ENCODE measurements around the gene F12. TPM values are rescaled to one million over a fixed set of nuclear protein-coding genes. Genes with fewer than 3 reads are reported as not detected.

Gene F12
- total RNA-seq, 1 donor from 2014 or later, result 1.4 TPM

DNA sequence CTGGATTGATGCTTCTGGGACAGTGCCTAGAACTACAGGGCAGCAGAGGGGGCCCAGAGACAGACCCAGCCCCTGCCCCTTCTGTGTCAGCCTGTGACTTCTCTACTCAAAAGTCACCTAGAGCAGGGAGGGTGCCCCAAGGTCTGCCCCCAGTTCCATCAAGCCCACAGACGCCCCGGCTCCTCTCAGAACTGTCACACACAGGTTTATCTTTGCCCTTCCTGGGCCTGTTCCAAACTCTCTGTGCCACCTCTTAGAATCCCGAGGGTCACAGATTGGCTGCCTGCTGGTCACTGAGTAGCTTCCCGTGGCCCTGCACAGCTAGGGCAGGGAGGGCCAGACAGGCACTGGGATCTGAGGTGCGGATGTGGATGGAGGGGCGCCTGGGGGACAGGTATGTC lies 49.9 kb downstream of the F12 start:
- peaks cover 20% of the 10 kb centered on the region for H3K4me1 Mint-ChIP-seq (ENCODE audit: unreplicated experiment)
- H3K36me3 Mint-ChIP-seq (ENCODE audit: low read depth, unreplicated experiment), result no peaks in the 10 kb centered on the region
- TF ChIP-seq, protein P1, sequence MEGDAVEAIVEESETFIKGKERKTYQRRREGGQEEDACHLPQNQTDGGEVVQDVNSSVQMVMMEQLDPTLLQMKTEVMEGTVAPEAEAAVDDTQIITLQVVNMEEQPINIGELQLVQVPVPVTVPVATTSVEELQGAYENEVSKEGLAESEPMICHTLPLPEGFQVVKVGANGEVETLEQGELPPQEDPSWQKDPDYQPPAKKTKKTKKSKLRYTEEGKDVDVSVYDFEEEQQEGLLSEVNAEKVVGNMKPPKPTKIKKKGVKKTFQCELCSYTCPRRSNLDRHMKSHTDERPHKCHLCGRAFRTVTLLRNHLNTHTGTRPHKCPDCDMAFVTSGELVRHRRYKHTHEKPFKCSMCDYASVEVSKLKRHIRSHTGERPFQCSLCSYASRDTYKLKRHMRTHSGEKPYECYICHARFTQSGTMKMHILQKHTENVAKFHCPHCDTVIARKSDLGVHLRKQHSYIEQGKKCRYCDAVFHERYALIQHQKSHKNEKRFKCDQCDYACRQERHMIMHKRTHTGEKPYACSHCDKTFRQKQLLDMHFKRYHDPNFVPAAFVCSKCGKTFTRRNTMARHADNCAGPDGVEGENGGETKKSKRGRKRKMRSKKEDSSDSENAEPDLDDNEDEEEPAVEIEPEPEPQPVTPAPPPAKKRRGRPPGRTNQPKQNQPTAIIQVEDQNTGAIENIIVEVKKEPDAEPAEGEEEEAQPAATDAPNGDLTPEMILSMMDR (IDR thresholded peaks at IDR 0.05; ENCODE audit: unreplicated experiment), result no peak
- no peak overlapping the region for H3K4me3 Mint-ChIP-seq (ENCODE audit: unreplicated experiment)
- DNase-seq (ENCODE audit: low spot score), result no peak
- H3K27ac Mint-ChIP-seq (ENCODE audit: unreplicated experiment), result peak overlapping the region; percentile 86
- no peaks in the 10 kb centered on the region for H3K9me3 Mint-ChIP-seq (ENCODE audit: unreplicated experiment)
- H3K27me3 Mint-ChIP-seq (ENCODE audit: unreplicated experiment), result peaks cover 25% of the 10 kb centered on the region

- Mint-ChIP-seq H3K9me3 (ENCODE audit: unreplicated experiment) (no peaks in the 10 kb centered on the region), H3K4me1 (ENCODE audit: unreplicated experiment) (peaks cover 20% of the 10 kb centered on the region), H3K27ac (ENCODE audit: unreplicated experiment) (peak overlapping the region; percentile 86), H3K4me3 (ENCODE audit: unreplicated experiment) (no peak overlapping the region), H3K36me3 (ENCODE audit: low read depth, unreplicated experiment) (no peaks in the 10 kb centered on the region), H3K27me3 (ENCODE audit: unreplicated experiment) (peaks cover 23% of the 10 kb centered on the region)
- DNase-seq (ENCODE audit: low spot score), result no peak
- TF ChIP-seq, protein P1 (IDR thresholded peaks at IDR 0.05; ENCODE audit: unreplicated experiment), result no peak
Measured at GRCh38 chr5:177358370-177358819, 51.0 kb downstream of the F12 start.

DNA sequence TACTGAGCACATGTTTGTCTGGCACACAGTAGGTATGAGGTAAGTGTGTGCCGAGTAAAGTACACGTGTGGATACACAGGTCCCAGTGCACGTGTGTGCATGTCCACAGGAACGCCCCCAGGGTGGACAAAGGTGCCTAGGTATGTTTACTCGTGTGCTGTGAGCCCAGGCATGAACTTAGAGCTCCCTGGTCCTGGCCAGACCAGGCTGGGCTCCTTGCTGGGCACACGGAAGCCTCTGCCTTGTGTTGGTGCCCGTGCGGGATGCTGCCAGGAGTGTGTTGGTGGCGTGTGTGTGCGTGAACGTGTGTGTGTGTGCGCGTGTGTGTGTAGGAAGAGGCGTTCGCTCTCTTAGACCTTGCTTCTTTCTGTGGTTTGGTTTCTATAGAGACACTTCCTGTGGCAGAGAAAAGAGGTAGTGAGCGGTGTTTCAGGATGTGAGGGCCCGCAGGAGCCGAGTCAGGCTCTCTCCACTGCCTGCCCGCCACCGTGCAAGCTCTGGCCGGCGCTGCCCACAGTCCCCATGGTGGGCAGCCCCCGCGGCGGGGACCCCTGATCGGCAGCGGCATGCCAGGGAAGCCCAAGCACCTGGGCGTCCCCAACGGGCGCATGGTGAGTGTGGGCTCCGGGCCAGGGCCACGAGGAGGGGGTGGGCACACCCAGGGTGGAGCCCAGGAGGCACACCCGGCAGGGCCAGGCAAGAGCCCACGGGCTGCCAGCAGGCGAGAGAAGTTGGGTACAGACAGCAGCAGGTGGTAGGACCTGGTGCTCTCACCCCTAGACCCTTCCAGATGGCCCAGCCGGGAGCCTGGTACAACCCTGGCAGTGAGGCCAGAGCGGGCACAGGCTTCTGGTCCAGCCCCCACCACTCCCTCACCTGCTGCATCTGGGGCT lies 51.7 kb downstream of the F12 start, which contains the start of gene RGS14:
Gene RGS14, plus strand, starts transcription at position 466 of the 893 bp plus-strand sequence. Its CDS starts 101 bp downstream, at position 567.
- Mint-ChIP-seq H3K4me3 (ENCODE audit: unreplicated experiment) (peak within 1 kb of the TSS; percentile 44), H3K36me3 (ENCODE audit: low read depth, unreplicated experiment) (no peaks in the 10 kb centered on the region), H3K27ac (ENCODE audit: unreplicated experiment) (peak within 1 kb of the TSS; percentile 98), H3K4me1 (ENCODE audit: unreplicated experiment) (peaks cover 26% of the 10 kb centered on the region), H3K9me3 (ENCODE audit: unreplicated experiment) (no peaks in the 10 kb centered on the region), H3K27me3 (ENCODE audit: unreplicated experiment) (peaks cover 23% of the 10 kb centered on the region)
- DNase-seq (ENCODE audit: low spot score), result peak; percentile 39
- TF ChIP-seq, protein P1 (IDR thresholded peaks at IDR 0.05; ENCODE audit: unreplicated experiment), result no peak

GRCh38 chr5:177357146-177357458 lies 52.3 kb downstream of the F12 start:
- Mint-ChIP-seq H3K4me1 (ENCODE audit: unreplicated experiment) (peaks cover 26% of the 10 kb centered on the region), H3K27ac (ENCODE audit: unreplicated experiment) (peak overlapping the region; percentile 98), H3K27me3 (ENCODE audit: unreplicated experiment) (peaks cover 21% of the 10 kb centered on the region), H3K9me3 (ENCODE audit: unreplicated experiment) (no peaks in the 10 kb centered on the region), H3K4me3 (ENCODE audit: unreplicated experiment) (no peak overlapping the region), H3K36me3 (ENCODE audit: low read depth, unreplicated experiment) (no peaks in the 10 kb centered on the region)
- TF ChIP-seq, protein P1 (IDR thresholded peaks at IDR 0.05; ENCODE audit: unreplicated experiment), result no peak
- no peak for DNase-seq (ENCODE audit: low spot score)

DNA sequence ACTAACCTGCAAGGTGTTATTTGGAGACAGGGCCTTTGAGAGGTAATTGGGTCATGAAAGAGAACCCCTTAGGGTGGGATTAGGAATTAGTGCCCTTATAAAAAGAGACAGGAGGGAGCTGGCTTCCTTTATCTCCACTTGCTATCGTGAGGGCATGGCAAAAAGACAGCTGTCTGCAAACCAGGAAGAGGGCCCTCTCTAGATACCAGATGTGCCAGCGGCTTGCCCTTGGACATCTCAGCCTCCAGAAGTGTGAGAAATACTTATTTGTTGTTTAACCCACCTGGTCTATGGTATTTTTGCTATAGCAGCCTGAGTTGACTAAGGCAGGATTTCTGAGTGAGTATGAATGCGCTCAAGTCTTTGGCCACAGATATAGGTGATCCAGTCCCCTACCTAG lies 52.6 kb downstream of the F12 start:
- peaks cover 22% of the 10 kb centered on the region for H3K27me3 Mint-ChIP-seq (ENCODE audit: unreplicated experiment)
- no peak for DNase-seq (ENCODE audit: low spot score)
- H3K27ac Mint-ChIP-seq (ENCODE audit: unreplicated experiment), result peak overlapping the region; percentile 98
- no peak overlapping the region for H3K4me3 Mint-ChIP-seq (ENCODE audit: unreplicated experiment)
- H3K36me3 Mint-ChIP-seq (ENCODE audit: low read depth, unreplicated experiment), result no peaks in the 10 kb centered on the region
- TF ChIP-seq, protein P1 (IDR thresholded peaks at IDR 0.05; ENCODE audit: unreplicated experiment), result no peak
- H3K4me1 Mint-ChIP-seq (ENCODE audit: unreplicated experiment), result peaks cover 26% of the 10 kb centered on the region
- H3K9me3 Mint-ChIP-seq (ENCODE audit: unreplicated experiment), result no peaks in the 10 kb centered on the region
